HCT116 (cell line): ENCODE data around the gene CPED1. TPM values are rescaled to one million over a fixed set of nuclear protein-coding genes. Genes with fewer than 3 reads are reported as not detected.
"Not testable (repeated sequence)": the region's sequence is repeated elsewhere in the genome, so short reads cannot be mapped to it uniquely, and the experiment has no call there.

ENCODE experiments used
- ATAC-seq: fragments of 200-7000 bp; cut with Tn5 transposase; 2 replicates; pipeline ENCODE4 v1.9.1; 2020; ENCODE audit warnings: mild to moderate bottlenecking, moderate library complexity
- BruUV-seq: library from RNA; stranded (reverse); fragments of 400-500 nt; replicated peaks from 2 replicates; lab custom pipeline; 2021; lab: Mats Ljungman, UMichigan
- CTCF ChIA-PET: fragments of 300-600 bp; sonication (Branson Sonifier 250); formaldehyde crosslinking; loops from one replicate; lab custom pipeline; 2021; ENCODE audit warnings: antibody characterized with exemption; lab: Charles Lee
- POLR2A ChIA-PET: fragments of 300-600, 350-600 bp; sonication (Branson Sonifier 250); formaldehyde crosslinking; loops from one replicate; lab custom pipeline; 2021; ENCODE audit warnings: antibody characterized with exemption; lab: Charles Lee
- RAD21 ChIA-PET, 2 experiments: fragments of 300-600 bp; sonication (Branson Sonifier 250); formaldehyde crosslinking; loops; one replicate each; lab custom pipeline; 2023; ENCODE audit warnings: low total read pairs in 2 of 2; ENCODE audit not compliant: uncharacterized antibody in 2 of 2, unreplicated experiment in 2 of 2, low non-redundant PET in 1 of 2; lab: Charles Lee
- DNase-seq: peaks from one replicate; pipeline ENCODE4 v3.0.0-alpha.2; 2010; ENCODE audit warnings: low read depth, low spot score
- H2AFZ ChIP-seq: fragments of 200-600 bp; shearing (Covaris generic), sonication (generic); 2 replicates; pipeline ENCODE4 v1.6.1; 2017; ENCODE audit warnings: low read depth, mixed run types, mixed read lengths, antibody characterized with exemption, low read length; ENCODE audit not compliant: poor library complexity, severe bottlenecking
- H3K27ac ChIP-seq: 2 replicates; pipeline ENCODE4 v1.5.1; 2012; ENCODE audit warnings: low read depth, low read length
- H3K27me3 ChIP-seq: fragments of 200-600 bp; sonication (generic); 2 replicates; pipeline ENCODE4 v1.6.1; 2016; ENCODE audit warnings: mixed run types, low read length, mixed read lengths; ENCODE audit not compliant: insufficient read depth
- H3K36me3 ChIP-seq, 2 experiments: fragments of 200-500 bp in 1 of 2; fragments of 200-600 bp in 1 of 2; sonication (Bioruptor generic) in 1 of 2; sonication (generic) in 1 of 2; 2 replicates each; pipeline versions ENCODE4 v1.5.1 to v1.6.1; 2014 to 2016; ENCODE audit warnings: low read length in 2 of 2, inconsistent platforms in 1 of 2, mixed read lengths in 1 of 2, mixed run types in 1 of 2; ENCODE audit not compliant: insufficient read depth in 2 of 2, control insufficient read depth in 1 of 2
- H3K4me1 ChIP-seq, 2 experiments: fragments of 200-600 bp in 1 of 2; sonication (generic) in 1 of 2; 2 replicates each; pipeline versions ENCODE4 v1.5.1 to v1.6.1; 2012 to 2017; ENCODE audit warnings: low read length in 2 of 2, inconsistent platforms in 1 of 2, mild to moderate bottlenecking in 1 of 2, mixed read lengths in 1 of 2, mixed run types in 1 of 2, moderate library complexity in 1 of 2; ENCODE audit not compliant: insufficient read depth in 2 of 2, control insufficient read depth in 1 of 2
- H3K4me2 ChIP-seq: fragments of 200-600 bp; sonication (generic); 2 replicates; pipeline ENCODE4 v1.6.1; 2017; ENCODE audit warnings: mixed run types, low read length, mixed read lengths
- H3K4me3 ChIP-seq, 2 experiments: fragments of 200-600 bp in 1 of 2; sonication (generic) in 1 of 2; replicated peaks in 1 of 2; 2 replicates each; pipeline ENCODE4 v1.5.1; 2011 to 2016; ENCODE audit warnings: low read length in 2 of 2, control low read depth in 1 of 2, low read depth in 1 of 2, mild to moderate bottlenecking in 1 of 2, mixed read lengths in 1 of 2, mixed run types in 1 of 2
- H3K79me2 ChIP-seq: fragments of 200-600 bp; sonication (generic); 2 replicates; pipeline ENCODE4 v1.6.1; 2017; ENCODE audit warnings: mild to moderate bottlenecking, mixed run types, low read length, moderate library complexity, mixed read lengths; ENCODE audit not compliant: insufficient read depth
- H3K9ac ChIP-seq: fragments of 200-600 bp; sonication (generic); 2 replicates; pipeline ENCODE4 v1.6.1; 2016; ENCODE audit warnings: low read length, mixed read lengths
- H3K9me2 ChIP-seq: fragments of 200-600 bp; sonication (generic), shearing (Covaris generic); 2 replicates; pipeline ENCODE4 v1.6.1; 2017; ENCODE audit warnings: mixed run types, mild to moderate bottlenecking, moderate library complexity; ENCODE audit not compliant: insufficient read depth
- H3K9me3 ChIP-seq, 2 experiments: fragments of 200-500 bp in 1 of 2; fragments of 200-600 bp in 1 of 2; sonication (Bioruptor generic) in 1 of 2; sonication (generic) in 1 of 2; 2 replicates each; pipeline ENCODE4 v1.6.1; 2014 to 2017; ENCODE audit warnings: low read length in 2 of 2, mixed read lengths in 2 of 2, inconsistent platforms in 1 of 2, low read depth in 1 of 2, mild to moderate bottlenecking in 1 of 2, mixed run types in 1 of 2, moderate library complexity in 1 of 2; ENCODE audit not compliant: control insufficient read depth in 1 of 2, insufficient read depth in 1 of 2
- H4K20me1 ChIP-seq: fragments of 200-600 bp; sonication (generic), shearing (Covaris generic); 2 replicates; pipeline ENCODE4 v1.6.1; 2017; ENCODE audit warnings: mixed run types, mild to moderate bottlenecking, moderate library complexity; ENCODE audit not compliant: insufficient read depth
- intact Hi-C: fragments of 100-400 bp; cut with micrococcal nuclease; formaldehyde crosslinking; loops from 2 replicates; pipeline ENCODE4 v1.10.0; 2022
- total RNA-seq: library from RNA; stranded (reverse); gene quantifications from one replicate; pipeline ENCODE4 v1.2.1, GENCODE V29; 2021; ENCODE audit not compliant: unreplicated experiment
- TF ChIP-seq, protein P1 (sequence below): IDR thresholded peaks from 2 replicates; pipeline ENCODE4 v1.6.1; 2012

The CPED1 gene
- total RNA-seq, 1 experiment from 2014 or later = 1.2 TPM

DNA sequence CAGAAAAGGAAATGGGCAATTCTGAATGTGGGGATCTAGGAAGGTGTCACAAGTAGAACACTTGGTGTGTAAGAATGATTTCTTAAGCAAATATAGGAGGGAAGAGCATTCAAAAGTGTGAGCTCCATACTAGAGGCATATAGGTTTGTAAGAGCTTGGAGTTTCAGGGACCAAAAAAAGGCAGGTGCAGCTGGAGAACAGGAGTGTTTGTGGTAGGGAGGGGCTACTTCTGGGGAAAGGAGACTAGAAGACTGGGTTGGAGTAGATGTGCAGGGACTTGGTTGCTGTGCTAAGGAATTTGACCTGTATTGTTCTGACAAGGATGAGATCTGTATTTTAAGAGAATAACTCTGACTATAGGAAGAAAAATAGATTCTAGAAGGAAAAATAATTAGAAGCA, 46.4 kb downstream of the CPED1 start:
- DNase-seq (no peak), ATAC-seq (no peak)
- Histone ChIP-seq H3K9me2 (no peaks in the 10 kb centered on the region), H3K4me2 (no peak overlapping the region), H4K20me1 (no peaks in the 10 kb centered on the region), H3K4me1 (no peaks in the 10 kb centered on the region), H3K9me3 (no peaks in the 10 kb centered on the region), H3K79me2 (no peaks in the 10 kb centered on the region), H3K27ac (no peak overlapping the region), H3K36me3 (no peaks in the 10 kb centered on the region)
- intact Hi-C loops = no loop called here
- ChIA-PET POLR2A (no interaction called here), CTCF (interaction anchor here (0.8 to 1.0 kb wide), 2 partner anchors 47 to 48 kb away, joined by 3 read pairs; no protein-coding TSS in a partner anchor)
- BruUV-seq = no TSS peak
- TF ChIP-seq, protein P1, sequence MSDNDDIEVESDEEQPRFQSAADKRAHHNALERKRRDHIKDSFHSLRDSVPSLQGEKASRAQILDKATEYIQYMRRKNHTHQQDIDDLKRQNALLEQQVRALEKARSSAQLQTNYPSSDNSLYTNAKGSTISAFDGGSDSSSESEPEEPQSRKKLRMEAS = no peak
- TF ChIP-seq, all 23 proteins: peak for 0
- no peaks in the 10 kb centered on the region for H3K27me3 ChIP-seq
- H3K4me3 ChIP-seq = no peak overlapping the region
- no peak overlapping the region for H2AFZ ChIP-seq
- RAD21 ChIA-PET = no interaction called here
- no peak overlapping the region for H3K9ac ChIP-seq

DNA sequence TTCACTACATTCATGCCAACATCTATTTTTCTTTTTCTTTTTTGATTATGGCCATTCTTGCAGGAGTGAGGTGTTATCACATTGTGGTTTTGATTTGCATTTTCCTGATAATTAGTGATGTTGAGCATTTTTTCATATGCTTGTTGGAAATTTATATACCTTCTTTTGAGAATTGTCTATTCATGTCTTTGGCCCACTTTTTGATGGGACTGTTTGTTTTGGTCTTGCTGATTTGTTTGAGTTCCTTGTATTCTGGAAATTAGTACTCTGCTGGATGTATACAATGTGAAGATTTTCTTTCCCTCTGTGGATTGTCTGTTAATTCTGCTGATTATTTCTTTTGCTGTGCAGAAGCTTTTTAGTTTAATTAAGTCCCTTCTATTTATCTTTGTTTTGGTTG, 48.3 kb downstream of the CPED1 start:
- H3K9ac ChIP-seq, H2AFZ ChIP-seq, DNase-seq, CTCF ChIA-PET, RAD21 ChIA-PET, H3K4me1 ChIP-seq, H3K4me3 ChIP-seq, BruUV-seq, intact Hi-C loops, H3K9me3 ChIP-seq, H3K9me2 ChIP-seq, ATAC-seq, H3K79me2 ChIP-seq, H3K4me2 ChIP-seq, H3K27me3 ChIP-seq, H4K20me1 ChIP-seq, H3K27ac ChIP-seq, H3K36me3 ChIP-seq, POLR2A ChIA-PET: not testable (repeated sequence)

DNA sequence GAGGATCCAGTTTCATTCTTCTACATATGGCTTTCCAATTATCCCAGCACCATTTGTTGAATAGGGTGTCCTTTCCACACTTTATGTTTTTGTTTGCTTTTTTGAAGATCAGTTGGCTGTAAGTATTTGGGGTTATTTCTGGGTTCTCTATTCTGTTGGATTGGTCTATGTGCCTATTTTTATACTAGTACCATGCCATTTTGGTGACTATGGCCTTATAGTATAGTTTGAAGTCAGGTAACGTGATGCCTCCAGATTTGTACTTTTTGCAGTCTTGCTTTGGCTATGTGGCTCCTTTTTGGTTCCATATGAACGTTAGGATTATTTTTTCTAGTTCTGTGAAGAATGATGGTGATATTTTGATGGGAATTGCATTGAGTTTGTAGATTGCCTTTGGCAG, 48.8 kb downstream of the CPED1 start:
- RAD21 ChIA-PET, DNase-seq, ATAC-seq, H3K9me3 ChIP-seq, H4K20me1 ChIP-seq, H3K27ac ChIP-seq, H3K4me3 ChIP-seq, BruUV-seq, POLR2A ChIA-PET, H3K9ac ChIP-seq, H3K36me3 ChIP-seq, H3K4me1 ChIP-seq, H3K79me2 ChIP-seq, H2AFZ ChIP-seq, H3K27me3 ChIP-seq, CTCF ChIA-PET, H3K9me2 ChIP-seq, H3K4me2 ChIP-seq, intact Hi-C loops: not testable (repeated sequence)
